BLaER1 treated with 17β-estradiol and CSF1 and Interleukin-3, amounts not matched to agents 10 nM and 100 nM (cell line): ENCODE results near the gene HEATR3.

Experiments used
- H3K27ac ChIP-seq, 11 experiments: shearing (Covaris generic); formaldehyde crosslinking; 2 replicates each; pipeline ENCODE4 v1.8.1; 2022
- H3K27me3 ChIP-seq, 11 experiments: shearing (Covaris generic); formaldehyde crosslinking; 2 replicates each; pipeline ENCODE4 v1.8.1; 2022
- H3K36me3 ChIP-seq, 11 experiments: shearing (Covaris generic); formaldehyde crosslinking; 2 replicates each; pipeline ENCODE4 v1.8.1; 2022
- H3K4me1 ChIP-seq, 10 experiments: shearing (Covaris generic); formaldehyde crosslinking; 2 replicates each; pipeline ENCODE4 v1.8.1; 2022
- H3K4me2 ChIP-seq, 11 experiments: shearing (Covaris generic); formaldehyde crosslinking; 2 replicates each; pipeline ENCODE4 v1.8.1; 2022
- H3K4me3 ChIP-seq, 10 experiments: shearing (Covaris generic); formaldehyde crosslinking; 2 replicates each; pipeline ENCODE4 v1.8.1; 2022
- H3K9ac ChIP-seq, 11 experiments: shearing (Covaris generic); formaldehyde crosslinking; 2 replicates each; pipeline ENCODE4 v1.8.1; 2022
- H3K9me3 ChIP-seq, 11 experiments: shearing (Covaris generic); formaldehyde crosslinking; replicated peaks in 1 of 11; 2 replicates each; pipeline ENCODE4 v1.8.1; 2022
- H4K20me1 ChIP-seq, 11 experiments: shearing (Covaris generic); formaldehyde crosslinking; 2 replicates each; pipeline ENCODE4 v1.8.1; 2022
- Cebpa-rat ChIP-seq, 11 experiments: shearing (Covaris generic); IDR thresholded peaks; 2 replicates each; pipeline ENCODE4 v1.8.1; 2022

The HEATR3 gene

DNA sequence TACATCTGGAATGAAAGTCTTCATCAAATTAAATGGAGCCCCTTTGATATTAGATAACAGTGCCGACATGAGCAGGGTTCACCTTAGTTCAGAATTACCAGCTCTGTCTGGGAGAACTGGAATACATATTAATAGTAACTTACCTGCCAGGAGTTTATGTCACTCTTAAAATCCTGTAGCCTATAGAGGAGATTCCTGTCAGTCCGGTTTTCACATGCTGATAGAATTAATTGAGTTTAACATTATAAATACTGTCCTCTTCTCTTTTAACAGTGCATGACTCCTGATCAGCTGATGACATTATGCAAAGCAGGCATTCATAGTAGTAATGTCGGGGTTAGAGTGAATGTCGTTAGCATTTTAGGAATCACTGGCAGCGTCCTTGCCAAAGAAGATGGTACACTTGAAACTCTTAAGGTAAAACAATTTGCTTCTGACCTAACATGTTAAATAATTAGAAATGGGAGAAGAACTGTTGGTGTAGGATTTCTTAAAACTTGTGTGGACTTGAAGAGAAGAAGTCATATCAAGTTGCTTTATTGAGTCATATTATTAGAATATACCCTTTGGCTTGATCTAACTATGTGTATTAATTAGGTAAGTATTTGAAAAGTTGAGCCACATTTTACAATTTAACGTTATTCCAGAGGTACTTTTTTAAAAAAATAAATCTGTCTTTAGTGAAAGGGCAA lies 34.3 kb downstream of the HEATR3 start:
- no peaks in the 10 kb centered on the region; a peak in 1 of 22 replicates for H4K20me1 ChIP-seq
- H3K36me3 ChIP-seq = peaks cover 90 to 100% (median 96%) of the 10 kb centered on the region in 11 experiments

DNA sequence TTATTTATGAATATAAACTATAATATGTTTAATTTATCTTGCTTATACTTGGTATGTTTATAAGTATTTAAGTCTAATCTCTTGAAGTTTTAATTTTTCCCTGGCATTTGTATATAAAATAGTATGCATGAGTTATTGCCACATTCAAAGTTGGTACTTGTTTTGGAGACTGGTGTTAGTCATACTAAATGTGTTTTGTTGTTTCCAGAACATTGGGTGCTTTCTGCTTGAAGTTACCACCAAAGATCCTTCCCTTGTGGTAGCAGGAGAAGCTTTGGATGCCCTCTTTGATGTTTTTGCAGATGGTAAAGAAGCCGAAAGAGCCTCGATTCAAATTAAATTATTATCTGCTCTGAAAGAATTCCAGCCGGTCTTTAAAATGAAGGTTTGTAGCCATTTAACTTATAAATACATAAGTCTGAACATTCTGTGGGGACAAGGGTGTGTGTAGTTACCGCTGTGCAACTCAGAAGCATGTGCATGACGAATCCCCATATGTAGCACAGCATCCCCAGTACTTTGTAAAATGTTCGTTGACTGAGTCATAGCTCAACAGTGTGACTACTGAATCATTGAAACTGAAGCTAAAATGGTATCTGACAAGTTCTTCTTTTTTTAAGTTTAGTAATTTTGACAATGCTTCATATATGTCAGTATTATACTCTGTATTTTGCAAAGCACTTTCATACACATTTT lies 36.4 kb downstream of the HEATR3 start:
- Histone ChIP-seq H3K27ac (no peak overlapping the region), H3K36me3 (peaks cover 91 to 100% (median 97%) of the 10 kb centered on the region in 11 experiments), H3K4me1 (no peaks in the 10 kb centered on the region), H3K9ac (no peak overlapping the region), H4K20me1 (no peaks in the 10 kb centered on the region; a peak in 1 of 22 replicates), H3K27me3 (no peaks in the 10 kb centered on the region), H3K9me3 (no peaks in the 10 kb centered on the region), H3K4me2 (no peak overlapping the region), H3K4me3 (no peak overlapping the region)
- no peak for TF ChIP-seq Cebpa-rat (IDR thresholded peaks at IDR 0.05)

More for the DNA sequence above, 34.3 kb downstream of the HEATR3 start:
- Histone ChIP-seq H3K27ac (no peak overlapping the region), H3K9ac (no peak overlapping the region), H3K4me2 (no peak overlapping the region), H3K9me3 (no peaks in the 10 kb centered on the region), H3K4me3 (no peak overlapping the region), H3K27me3 (no peaks in the 10 kb centered on the region), H3K4me1 (no peaks in the 10 kb centered on the region)
- TF ChIP-seq Cebpa-rat (IDR thresholded peaks at IDR 0.05) = no peak

DNA sequence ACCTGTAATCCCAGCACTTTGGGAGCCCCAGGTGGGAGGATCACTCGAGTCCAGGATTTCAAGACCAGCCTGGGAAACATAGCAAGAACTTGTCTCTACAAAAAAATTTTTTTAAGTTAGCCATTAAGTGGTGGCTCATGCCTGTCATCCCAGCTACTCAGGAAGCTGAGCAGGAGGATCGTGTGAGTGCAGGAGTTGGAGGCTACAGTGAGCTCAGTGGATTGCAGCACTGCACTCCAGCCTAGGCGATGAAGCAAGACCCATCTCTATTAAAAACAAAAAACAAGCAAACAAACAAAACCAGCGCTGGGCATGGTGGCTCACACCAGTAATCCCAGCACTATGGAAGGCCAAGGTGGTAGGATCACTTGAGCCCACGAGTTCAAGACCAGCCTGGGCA lies 38.0 kb downstream of the HEATR3 start:
- H3K4me1 ChIP-seq = no peaks in the 10 kb centered on the region
- H3K9me3 ChIP-seq = no peaks in the 10 kb centered on the region
- H3K36me3 ChIP-seq = peaks cover 83 to 95% (median 89%) of the 10 kb centered on the region in 11 experiments
- no peaks in the 10 kb centered on the region; a peak in 1 of 22 replicates for H4K20me1 ChIP-seq
- 0 out of 22 replicates have a peak, but pooled peaks of 1 of the 11 experiments have one; percentile 8 for TF ChIP-seq Cebpa-rat (IDR thresholded peaks at IDR 0.05)
- H3K4me3 ChIP-seq = no peak overlapping the region
- H3K4me2 ChIP-seq = no peak overlapping the region
- no peak overlapping the region for H3K9ac ChIP-seq
- no peaks in the 10 kb centered on the region for H3K27me3 ChIP-seq
- H3K27ac ChIP-seq = no peak overlapping the region

DNA sequence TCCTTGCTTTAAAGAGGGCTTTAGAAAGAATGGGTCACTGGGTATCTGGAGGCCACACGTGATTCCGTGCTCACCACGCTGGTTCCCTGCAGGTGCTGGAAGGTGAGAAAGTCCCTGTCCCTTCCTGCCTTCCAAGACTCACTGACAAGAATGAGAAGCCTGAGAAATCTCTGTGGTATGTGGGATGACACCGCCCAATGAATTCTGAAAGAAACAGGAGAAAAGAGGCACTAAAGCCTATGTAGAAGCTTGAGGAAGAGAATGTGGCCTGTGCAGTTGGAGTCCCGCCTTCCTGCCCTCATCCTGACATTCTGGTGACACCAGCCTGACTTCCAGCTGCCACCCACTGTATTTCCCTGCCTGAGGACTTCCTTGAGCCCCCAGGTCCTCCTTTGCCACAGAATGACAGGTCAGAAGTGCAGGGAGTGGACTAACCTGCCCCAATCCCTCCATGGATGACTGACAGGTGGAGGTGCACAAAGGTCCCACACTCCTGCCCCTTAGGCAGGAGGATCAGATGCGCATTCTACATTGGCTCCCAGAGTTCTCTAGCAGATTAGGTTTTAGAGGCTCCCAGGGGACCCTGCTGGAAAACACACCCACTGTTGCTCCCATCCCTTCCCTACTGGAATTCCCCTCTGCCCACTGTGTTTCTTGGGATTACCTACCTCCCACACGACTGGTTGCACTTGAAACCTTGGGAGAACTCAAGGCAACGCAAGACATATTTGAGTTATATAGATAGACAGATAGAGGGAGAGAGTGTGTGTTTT lies 48.8 kb downstream of the HEATR3 start:
- no peak overlapping the region for H3K4me2 ChIP-seq
- no peaks in the 10 kb centered on the region for H3K36me3 ChIP-seq
- no peaks in the 10 kb centered on the region for H3K9me3 ChIP-seq
- H3K9ac ChIP-seq = no peak overlapping the region
- H3K27me3 ChIP-seq = no peaks in the 10 kb centered on the region
- no peak overlapping the region for H3K4me3 ChIP-seq
- no peaks in the 10 kb centered on the region for H4K20me1 ChIP-seq
- H3K4me1 ChIP-seq = no peaks in the 10 kb centered on the region
- no peak for TF ChIP-seq Cebpa-rat (IDR thresholded peaks at IDR 0.05)
- no peak overlapping the region for H3K27ac ChIP-seq

DNA sequence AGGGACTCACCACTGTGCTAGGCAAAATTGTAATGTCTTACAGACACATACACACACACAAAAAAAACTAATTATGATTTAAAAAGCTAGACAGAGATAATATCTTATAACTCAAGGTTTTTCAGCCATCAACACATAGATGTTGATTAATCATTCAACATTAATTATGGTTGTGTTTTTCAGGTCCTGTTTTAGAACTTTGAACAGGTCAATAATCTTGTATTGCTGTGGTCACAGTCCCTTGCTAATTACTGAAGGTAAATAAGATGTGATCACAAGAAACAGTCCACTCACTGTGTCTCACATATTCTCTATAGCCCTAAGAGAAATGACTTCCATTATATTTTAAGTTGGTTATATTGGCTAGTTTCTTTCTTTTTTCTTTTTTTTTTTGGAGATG lies 54.9 kb downstream of the HEATR3 start:
- Histone ChIP-seq H4K20me1 (no peaks in the 10 kb centered on the region), H3K27me3 (no peaks in the 10 kb centered on the region), H3K9ac (no peak overlapping the region), H3K4me2 (no peak overlapping the region), H3K4me1 (peaks cover 0 to 7% (median 0%) of the 10 kb centered on the region in 10 experiments; a peak in 1 of 20 replicates), H3K9me3 (no peaks in the 10 kb centered on the region), H3K4me3 (no peak overlapping the region), H3K36me3 (no peaks in the 10 kb centered on the region), H3K27ac (no peak overlapping the region)
- no peak for TF ChIP-seq Cebpa-rat (IDR thresholded peaks at IDR 0.05)

DNA sequence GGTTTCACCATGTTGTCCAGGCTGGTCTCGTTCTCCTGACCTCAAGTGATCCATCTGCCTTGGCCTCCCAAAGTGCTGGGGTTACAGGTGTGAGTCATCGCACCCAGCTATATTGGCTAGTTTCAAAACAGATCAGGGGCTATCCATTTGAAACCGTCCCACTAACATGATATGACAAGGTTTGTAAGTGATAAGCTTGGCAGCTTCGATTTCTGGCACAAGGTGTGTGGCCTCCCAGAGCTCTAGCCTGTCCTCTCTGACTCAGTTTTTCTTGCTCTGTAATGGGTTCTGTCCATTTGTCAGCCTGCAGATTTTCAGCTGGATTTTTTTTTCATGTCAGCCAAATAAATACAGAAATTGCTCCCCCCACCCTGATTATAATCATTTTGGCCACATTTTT lies 55.5 kb downstream of the HEATR3 start:
- H3K9me3 ChIP-seq = no peaks in the 10 kb centered on the region
- H3K4me1 ChIP-seq = peaks cover 0 to 9% (median 0%) of the 10 kb centered on the region in 10 experiments; a peak in 1 of 20 replicates
- H3K9ac ChIP-seq = no peak overlapping the region
- no peaks in the 10 kb centered on the region for H3K27me3 ChIP-seq
- no peak overlapping the region for H3K4me2 ChIP-seq
- no peak overlapping the region for H3K27ac ChIP-seq
- TF ChIP-seq Cebpa-rat (IDR thresholded peaks at IDR 0.05) = no peak
- H4K20me1 ChIP-seq = no peaks in the 10 kb centered on the region
- no peaks in the 10 kb centered on the region for H3K36me3 ChIP-seq
- no peak overlapping the region for H3K4me3 ChIP-seq

DNA sequence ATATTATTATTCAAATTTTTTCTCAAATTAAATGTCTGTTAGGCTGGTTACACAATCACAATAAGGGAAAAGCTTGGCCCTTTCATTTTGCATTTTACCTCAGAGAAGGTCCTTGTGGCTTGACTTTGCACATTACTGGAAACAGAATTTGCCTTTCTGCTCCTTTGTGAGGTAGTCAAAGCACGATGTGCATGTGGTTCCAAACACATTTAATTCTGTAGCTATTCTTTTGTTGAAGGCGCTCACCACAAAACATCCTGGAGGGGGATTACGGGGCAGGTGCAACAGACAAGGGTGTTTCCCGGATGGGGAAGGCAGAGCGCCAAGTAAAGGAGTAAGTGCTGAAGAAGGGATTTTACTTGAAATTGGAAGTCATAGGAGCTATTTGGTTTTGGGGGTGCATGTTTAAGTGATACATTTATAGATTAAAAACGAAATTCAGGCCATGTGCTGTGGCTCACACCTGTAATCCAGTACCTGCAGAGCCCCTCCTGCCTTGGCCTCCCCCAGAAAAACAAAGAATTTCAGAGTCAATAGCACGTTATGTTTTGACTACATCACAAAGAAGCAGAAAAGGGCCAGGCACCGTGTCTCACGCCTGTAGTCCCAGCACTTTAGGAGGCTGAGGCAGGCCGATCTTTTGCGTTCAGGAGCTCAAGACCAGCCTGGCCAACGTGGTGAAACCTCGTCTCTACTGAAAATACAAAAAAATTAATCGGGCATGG lies 56.1 kb downstream of the HEATR3 start:
- H3K27me3 ChIP-seq = no peaks in the 10 kb centered on the region
- no peak for TF ChIP-seq Cebpa-rat (IDR thresholded peaks at IDR 0.05)
- no peaks in the 10 kb centered on the region for H3K36me3 ChIP-seq
- no peak overlapping the region for H3K4me3 ChIP-seq
- H4K20me1 ChIP-seq = no peaks in the 10 kb centered on the region
- H3K9me3 ChIP-seq = no peaks in the 10 kb centered on the region
- H3K4me2 ChIP-seq = no peak overlapping the region
- no peak overlapping the region for H3K9ac ChIP-seq
- no peak overlapping the region for H3K27ac ChIP-seq
- H3K4me1 ChIP-seq = peaks cover 0 to 13% (median 0%) of the 10 kb centered on the region in 10 experiments; a peak in 1 of 20 replicates

DNA sequence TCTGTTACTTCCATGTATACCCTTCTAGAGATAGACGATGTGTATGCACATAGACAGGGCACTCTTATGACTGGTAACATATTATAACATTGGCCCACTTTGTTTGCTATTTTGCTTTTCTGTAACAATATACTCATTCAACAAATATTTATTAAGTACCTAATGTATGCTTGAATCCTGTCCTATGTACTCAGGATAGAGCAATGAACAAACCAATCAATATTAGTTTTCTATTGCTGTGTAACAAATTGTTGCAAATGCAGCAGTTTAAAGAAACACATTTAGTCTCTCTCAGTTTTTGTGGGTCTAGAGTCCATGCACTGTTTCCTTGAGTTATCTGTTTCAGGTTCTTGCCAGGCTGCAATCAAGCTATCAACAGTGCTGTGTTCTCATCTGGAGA lies 57.6 kb downstream of the HEATR3 start:
- H4K20me1 ChIP-seq = no peaks in the 10 kb centered on the region
- H3K4me1 ChIP-seq = peaks cover 0 to 13% (median 0%) of the 10 kb centered on the region in 10 experiments; a peak in 1 of 20 replicates
- no peak overlapping the region for H3K27ac ChIP-seq
- no peaks in the 10 kb centered on the region for H3K9me3 ChIP-seq
- no peaks in the 10 kb centered on the region for H3K36me3 ChIP-seq
- H3K9ac ChIP-seq = no peak overlapping the region
- H3K4me2 ChIP-seq = no peak overlapping the region
- no peak for TF ChIP-seq Cebpa-rat (IDR thresholded peaks at IDR 0.05)
- H3K27me3 ChIP-seq = no peaks in the 10 kb centered on the region
- H3K4me3 ChIP-seq = no peak overlapping the region

DNA sequence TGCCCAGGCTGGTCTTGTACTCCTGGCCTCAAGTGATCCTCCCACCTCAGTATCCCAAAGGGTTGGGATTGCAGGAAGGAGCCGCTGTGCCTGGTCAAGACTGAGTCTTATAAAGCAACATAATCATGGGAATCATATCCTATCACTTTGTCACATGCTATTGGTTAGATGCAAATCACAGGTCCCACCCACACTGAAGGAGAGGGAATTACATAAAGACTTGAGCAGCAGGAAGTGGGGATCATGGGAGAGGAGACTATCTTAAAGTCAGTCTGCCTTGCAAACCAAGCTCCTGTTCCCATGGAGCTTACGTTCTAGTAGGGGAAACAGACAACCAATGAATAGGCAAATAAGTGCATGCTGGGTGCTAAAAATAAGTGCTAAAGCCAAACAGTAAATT lies 59.0 kb downstream of the HEATR3 start:
- Histone ChIP-seq H3K36me3 (no peaks in the 10 kb centered on the region), H3K27me3 (no peaks in the 10 kb centered on the region), H3K4me1 (peaks cover 0 to 13% (median 0%) of the 10 kb centered on the region in 10 experiments; a peak in 1 of 20 replicates), H4K20me1 (no peaks in the 10 kb centered on the region), H3K27ac (no peak overlapping the region), H3K9me3 (no peaks in the 10 kb centered on the region), H3K9ac (no peak overlapping the region), H3K4me2 (no peak overlapping the region; a peak in 1 of 22 replicates), H3K4me3 (no peak overlapping the region)
- no peak for TF ChIP-seq Cebpa-rat (IDR thresholded peaks at IDR 0.05)
